Measurements from ENCODE around the gene SPARCL1.

DNA sequence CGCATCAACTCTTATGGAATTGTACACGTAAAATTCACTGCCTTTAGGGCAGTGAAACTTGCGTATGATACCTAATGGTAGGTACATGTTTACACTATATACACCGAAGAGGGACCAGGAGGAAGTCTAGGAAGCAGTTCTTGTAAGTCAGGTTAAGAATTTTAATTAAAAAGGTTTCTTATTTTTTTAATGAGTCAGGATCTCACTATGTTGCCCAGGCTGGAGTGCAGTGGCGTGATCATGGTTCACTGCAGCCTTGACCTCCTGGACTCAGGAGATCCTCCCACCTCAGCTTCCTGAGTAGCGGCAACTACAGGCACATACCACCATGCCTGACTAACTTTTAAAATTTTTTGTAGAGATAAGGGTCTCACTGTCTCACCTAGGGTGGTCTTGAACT, 100.2 kb downstream of the SPARCL1 start:
- TF ChIP-seq, protein P1, sequence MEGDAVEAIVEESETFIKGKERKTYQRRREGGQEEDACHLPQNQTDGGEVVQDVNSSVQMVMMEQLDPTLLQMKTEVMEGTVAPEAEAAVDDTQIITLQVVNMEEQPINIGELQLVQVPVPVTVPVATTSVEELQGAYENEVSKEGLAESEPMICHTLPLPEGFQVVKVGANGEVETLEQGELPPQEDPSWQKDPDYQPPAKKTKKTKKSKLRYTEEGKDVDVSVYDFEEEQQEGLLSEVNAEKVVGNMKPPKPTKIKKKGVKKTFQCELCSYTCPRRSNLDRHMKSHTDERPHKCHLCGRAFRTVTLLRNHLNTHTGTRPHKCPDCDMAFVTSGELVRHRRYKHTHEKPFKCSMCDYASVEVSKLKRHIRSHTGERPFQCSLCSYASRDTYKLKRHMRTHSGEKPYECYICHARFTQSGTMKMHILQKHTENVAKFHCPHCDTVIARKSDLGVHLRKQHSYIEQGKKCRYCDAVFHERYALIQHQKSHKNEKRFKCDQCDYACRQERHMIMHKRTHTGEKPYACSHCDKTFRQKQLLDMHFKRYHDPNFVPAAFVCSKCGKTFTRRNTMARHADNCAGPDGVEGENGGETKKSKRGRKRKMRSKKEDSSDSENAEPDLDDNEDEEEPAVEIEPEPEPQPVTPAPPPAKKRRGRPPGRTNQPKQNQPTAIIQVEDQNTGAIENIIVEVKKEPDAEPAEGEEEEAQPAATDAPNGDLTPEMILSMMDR (IDR thresholded peaks at IDR 0.05), result no peak
- no peak for TF ChIP-seq EP300 (IDR thresholded peaks at IDR 0.05)
- no peak for TF ChIP-seq POLR2A (IDR thresholded peaks at IDR 0.05)

Data from tibial nerve (tissue), 4 donors.